RWPE1 (cell line): ENCODE data around the gene CDKL4.

Experiments
- CTCF ChIA-PET: fragments of 350-600 bp; sonication (Branson Sonifier 250); formaldehyde crosslinking; extraction: SDS; loops from one replicate; lab custom pipeline; 2021; lab: Yijun Ruan, JAX
- POLR2A ChIA-PET: fragments of 400-600 bp; formaldehyde crosslinking; extraction: SDS; loops from one replicate; lab custom pipeline; 2020; ENCODE audit warnings: antibody characterized with exemption; ENCODE audit not compliant: low non-redundant PET; lab: Yijun Ruan, JAX
- DNase-seq: peaks from one replicate; pipeline ENCODE4 v3.0.0; 2012; ENCODE audit warnings: low spot score
- H3K27ac ChIP-seq: fragments of 450-650 bp; 2 replicates; pipeline ENCODE4 v1.5.1; 2017
- TF ChIP-seq, protein P1 (sequence below): fragments of 450-650 bp; conservative IDR thresholded peaks from 2 replicates; pipeline ENCODE4 v1.5.1; 2017; ENCODE audit warnings: low read depth, mild to moderate bottlenecking

Gene CDKL4

DNA sequence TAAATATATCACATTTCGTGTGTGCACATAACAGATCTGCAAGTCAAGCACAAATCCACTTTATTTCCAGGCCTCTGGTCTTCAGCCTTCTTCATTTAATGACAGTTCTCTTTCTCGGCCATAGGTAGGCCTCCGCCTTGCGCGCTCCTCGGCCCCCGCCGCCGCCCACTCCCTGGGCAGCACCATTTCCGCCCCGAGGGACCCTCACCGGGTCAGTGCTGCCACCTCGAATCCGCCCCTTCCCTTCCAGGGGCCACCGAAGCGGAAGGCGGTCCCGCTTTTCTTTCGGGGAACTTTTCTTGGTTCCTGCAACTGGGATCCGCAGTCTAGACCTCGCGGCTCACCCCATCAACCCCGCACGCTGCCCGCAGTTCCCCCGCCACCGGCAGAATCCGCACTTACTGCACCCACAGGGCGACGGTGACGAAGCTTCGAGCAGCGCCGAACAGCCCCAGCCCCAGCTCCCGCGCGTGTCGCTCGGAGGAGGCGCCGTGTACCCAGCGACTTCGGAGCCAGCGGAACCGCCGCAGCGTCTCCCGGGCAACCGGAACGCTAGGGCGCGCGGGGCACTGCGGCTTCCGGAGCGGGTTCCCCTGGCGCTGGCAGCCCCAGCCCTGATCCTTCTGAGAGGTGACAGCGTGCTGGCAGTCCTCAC lies at the start of gene CDKL4:
TSS of gene CDKL4 (minus strand) at position 502 of the 655 bp plus-strand sequence.
- POLR2A ChIA-PET: no interaction called here
- TF ChIP-seq, protein P1, sequence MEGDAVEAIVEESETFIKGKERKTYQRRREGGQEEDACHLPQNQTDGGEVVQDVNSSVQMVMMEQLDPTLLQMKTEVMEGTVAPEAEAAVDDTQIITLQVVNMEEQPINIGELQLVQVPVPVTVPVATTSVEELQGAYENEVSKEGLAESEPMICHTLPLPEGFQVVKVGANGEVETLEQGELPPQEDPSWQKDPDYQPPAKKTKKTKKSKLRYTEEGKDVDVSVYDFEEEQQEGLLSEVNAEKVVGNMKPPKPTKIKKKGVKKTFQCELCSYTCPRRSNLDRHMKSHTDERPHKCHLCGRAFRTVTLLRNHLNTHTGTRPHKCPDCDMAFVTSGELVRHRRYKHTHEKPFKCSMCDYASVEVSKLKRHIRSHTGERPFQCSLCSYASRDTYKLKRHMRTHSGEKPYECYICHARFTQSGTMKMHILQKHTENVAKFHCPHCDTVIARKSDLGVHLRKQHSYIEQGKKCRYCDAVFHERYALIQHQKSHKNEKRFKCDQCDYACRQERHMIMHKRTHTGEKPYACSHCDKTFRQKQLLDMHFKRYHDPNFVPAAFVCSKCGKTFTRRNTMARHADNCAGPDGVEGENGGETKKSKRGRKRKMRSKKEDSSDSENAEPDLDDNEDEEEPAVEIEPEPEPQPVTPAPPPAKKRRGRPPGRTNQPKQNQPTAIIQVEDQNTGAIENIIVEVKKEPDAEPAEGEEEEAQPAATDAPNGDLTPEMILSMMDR: no peak
- peak; percentile 25 for DNase-seq
- peak within 1 kb of the TSS; percentile 62 for H3K27ac ChIP-seq
- CTCF ChIA-PET: no interaction called here

DNA sequence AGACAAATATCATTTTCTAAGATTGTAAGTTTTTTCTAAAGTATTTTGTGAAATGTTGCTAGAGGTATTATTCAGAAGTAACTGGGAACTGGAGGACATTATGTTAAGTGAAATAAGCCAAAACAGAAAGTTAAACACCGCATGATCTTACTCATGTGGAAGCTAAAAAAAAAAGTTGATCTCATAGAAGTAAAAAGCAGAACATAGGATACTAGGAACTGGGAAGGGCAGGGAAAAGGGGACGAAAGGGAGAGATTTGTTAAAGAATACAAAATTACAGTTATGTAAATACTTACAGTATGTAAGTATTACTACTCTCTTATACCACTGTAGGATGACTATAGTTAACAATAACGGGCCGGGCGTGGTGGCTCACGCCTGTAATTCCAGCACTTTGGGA lies 46.7 kb upstream of the CDKL4 start:
- H3K27ac ChIP-seq: no peak overlapping the region
- ChIA-PET POLR2A (no interaction called here), CTCF (no interaction called here)
- TF ChIP-seq, protein P1: no peak
- DNase-seq: no peak

DNA sequence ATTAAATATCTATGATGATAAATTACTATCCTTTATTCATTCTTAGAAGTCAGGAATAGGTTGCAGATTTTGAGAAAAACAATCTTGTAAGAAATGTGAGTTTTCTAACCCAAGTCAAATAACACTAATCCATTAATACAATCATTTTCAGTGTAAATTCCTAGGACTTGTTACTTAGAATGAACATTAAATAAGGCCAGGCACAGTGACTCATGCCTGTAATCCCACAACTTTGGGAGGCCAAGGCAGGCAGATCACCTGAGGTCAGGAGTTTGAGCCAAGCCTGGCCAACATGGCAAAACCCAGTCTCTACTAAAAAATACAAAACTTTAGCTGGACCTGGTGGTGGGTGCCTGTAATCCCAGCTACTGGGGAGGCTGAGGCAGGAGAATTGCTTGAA lies 45.8 kb upstream of the CDKL4 start:
- peak; percentile 1 for DNase-seq
- CTCF ChIA-PET: no interaction called here
- no peak overlapping the region for H3K27ac ChIP-seq
- POLR2A ChIA-PET: no interaction called here
- TF ChIP-seq, protein P1: no peak

DNA sequence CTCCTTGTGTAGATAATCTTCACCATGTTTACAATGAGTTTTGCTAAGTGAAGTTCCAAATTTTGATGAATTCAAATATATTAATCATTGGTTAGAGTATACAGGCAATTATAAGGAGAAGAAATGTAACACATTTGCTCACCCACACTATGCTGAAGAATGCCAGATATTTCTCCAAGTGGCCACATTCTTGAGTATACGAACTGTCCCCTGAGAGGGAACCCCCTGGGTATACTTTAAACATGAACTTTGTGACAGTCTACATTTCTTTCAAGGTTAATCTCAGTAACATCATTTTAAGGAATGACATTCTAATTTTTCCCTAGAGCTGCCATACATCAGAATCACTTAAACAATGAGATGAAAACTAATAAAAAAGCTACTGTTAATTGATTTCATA lies 39.8 kb upstream of the CDKL4 start:
- no peak for DNase-seq
- ChIA-PET CTCF (interaction anchor here (0.6 kb wide), 2 partner anchors 249 to 941 kb away, joined by 3 to 5 read pairs; no protein-coding TSS in a partner anchor), POLR2A (no interaction called here)
- no peak overlapping the region for H3K27ac ChIP-seq
- TF ChIP-seq, protein P1: no peak

DNA sequence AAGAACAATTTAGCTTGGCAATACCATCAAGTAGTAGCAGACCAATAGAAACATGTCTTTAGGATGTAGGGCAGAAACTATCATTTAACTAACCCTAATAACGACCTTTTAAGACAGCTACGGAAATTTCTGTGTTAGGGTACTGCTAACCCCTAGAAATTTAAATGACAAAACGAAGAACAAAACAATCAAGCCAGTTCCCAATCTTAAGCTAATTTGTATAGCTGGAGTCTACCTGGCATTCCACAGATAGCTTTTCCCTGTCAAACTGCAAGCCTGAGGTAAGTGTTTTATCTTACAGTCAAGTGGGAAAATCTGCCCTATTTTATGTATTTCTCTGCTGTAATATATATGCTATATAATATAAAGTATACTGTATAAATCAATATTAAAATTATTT lies 37.6 kb upstream of the CDKL4 start:
- no peak for DNase-seq
- ChIA-PET POLR2A (no interaction called here), CTCF (interaction anchor here (0.5 to 0.6 kb wide), 3 partner anchors 41 to 1386 kb away, joined by 3 to 6 read pairs (median 4); no protein-coding TSS in a partner anchor)

DNA sequence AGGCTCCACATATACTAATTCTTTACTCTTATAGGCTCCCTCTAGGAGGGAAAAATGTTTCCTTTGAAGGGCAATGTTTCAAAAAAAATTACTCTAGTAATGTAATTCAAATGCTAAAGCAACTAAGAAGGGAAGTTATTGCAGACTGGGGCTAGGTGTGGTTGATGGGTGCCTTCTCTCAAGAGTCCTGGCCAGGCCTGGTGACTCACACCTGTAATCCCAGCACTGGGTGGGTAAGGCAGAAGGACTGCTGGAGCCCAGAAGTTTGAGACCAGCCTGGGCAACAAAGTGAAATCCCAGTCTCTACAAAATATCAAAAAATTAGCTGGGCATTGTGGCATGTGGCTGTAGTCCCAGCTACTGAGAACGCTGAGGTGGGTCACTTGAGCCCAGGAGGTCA lies 31.2 kb upstream of the CDKL4 start:
- peak; percentile 5 for DNase-seq
- ChIA-PET CTCF (interaction anchor here (0.5 to 1.0 kb wide), 2 partner anchors 17 to 23 kb away, joined by 3 to 6 read pairs; no protein-coding TSS in a partner anchor), POLR2A (no interaction called here)
- TF ChIP-seq, protein P1: no peak
- H3K27ac ChIP-seq: peak overlapping the region; percentile 44; the same call in 1 of the 2 replicates

More for the DNA sequence above, 37.6 kb upstream of the CDKL4 start:
- no peak overlapping the region for H3K27ac ChIP-seq
- TF ChIP-seq, protein P1: no peak
